ENCODE measurements around the gene GPR3.
"Not testable (repeated sequence)": the region's sequence is repeated elsewhere in the genome, so short reads cannot be mapped to it uniquely, and the experiment has no call there.

The GPR3 gene

DNA sequence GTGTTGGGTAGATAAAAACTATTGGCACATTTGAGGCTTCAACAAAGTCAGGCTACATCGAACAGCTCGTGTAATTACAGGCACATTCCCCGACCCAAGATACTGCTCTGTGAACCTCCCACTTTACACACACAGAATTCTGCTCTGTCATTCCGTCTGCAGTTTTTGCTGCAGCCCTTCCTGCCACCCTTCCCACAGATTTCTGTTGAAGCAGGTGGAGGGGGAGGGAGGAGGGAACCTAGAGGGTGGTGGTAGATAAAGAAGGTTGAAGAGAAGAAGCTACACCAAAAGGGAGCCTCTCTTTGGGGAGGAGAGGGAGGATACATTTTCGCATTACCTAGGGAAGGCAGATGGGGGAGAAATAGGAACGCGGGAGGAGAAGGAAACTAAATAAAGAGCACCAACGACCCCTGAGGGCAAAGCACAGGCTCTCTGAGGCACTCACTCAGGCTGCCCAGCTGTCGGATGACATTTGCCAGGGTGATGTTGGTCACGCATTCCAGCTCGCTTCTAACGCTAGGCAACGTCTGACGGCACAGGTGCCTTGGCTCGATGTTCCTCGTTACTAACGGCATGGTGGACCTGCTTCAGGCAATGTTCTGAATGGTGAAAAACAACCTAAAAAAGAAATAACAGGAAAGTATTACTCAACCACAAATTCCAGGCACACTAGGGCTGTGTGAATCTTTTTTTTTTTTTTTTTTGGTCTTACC, 36.0 kb downstream of the GPR3 start:
- peak; percentile 33 to 49 for DNase-seq

DNA sequence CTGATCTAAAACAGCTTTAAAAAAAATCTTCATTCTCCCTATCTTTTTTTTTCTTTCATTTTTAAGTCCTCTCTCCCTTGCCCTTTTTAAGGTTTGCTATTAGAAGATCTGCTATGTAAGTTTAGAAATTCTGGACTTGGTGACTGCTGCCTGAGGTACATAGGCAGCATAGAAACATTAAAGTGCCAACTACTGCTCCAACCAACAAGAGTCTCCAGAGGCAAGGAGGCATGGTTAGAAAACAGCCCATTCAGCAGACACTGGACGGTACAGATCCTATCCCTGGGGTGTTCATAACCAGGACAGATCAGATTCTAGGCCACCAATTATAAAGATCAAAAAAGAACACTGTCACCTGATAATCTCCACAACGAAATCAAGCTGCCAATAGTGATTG, 36.6 kb downstream of the GPR3 start:
- DNase-seq, result no peak

DNA sequence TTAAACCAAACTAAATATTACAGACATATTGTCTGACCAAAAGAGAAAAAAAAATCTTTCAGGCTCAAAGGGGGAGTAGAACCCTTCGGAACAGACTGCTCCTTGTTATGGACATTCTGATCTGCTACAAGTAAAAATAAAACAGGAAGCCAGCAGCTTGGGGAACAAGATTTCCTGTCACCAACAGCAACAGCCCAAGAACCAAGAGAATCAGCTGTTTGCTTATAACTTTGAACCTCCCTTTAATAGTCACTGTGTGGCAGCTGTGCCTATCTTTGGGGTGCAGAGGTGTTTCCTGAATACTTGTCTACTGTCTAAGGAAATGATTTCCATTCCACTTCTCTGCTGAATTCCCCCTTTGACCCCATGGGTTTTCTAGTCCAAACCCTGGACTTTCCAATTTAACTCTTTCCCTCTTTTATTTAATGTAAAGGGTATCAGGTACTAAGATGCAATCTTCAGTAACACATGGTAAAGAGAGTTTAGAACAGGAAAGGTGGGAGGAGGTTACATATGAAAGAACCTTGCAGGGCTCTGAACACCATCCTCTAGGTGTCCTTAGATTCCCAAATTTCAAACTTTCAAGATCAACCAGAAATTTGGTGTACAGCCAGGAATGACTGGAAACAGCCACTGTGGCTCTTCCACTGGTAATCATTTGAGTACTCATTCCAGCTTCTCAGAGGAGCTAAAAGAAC, 38.6 kb downstream of the GPR3 start:
- no peak for DNase-seq

DNA sequence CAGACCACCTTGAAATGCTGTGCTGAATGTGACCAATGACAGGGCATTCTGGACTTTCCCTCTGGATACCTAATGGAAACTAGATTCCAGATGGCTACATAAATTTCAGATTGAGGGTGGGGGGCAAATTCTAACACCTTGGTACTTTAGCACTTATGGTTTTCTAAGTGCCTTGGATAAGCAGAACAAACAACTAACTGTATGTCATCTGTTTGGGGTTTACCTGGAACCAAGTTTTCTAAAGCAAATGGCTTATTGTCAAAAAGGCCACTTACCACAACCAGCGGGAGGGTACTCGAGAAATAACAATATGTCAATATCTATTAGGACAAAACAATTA, 39.1 kb downstream of the GPR3 start:
- DNase-seq, result no peak

DNA sequence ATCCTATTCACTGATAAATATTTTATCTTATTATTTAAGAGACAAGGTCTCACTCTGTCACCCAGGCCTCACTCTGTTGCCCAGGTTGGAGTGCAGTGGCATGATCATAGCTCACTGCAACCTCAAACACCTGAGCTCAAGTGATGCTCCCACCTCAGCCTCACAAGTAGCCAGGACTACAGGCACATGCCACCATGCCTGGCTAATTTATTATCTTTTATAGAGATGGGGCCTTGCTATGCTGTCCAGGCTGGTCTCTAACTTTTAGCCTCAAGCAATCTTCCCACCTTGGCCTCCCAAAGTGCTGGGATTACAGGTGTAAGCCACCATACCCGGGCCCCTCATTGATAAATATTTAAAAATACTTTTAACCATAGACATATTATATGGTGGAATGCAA, 40.3 kb downstream of the GPR3 start:
- not testable (repeated sequence) for DNase-seq

DNA sequence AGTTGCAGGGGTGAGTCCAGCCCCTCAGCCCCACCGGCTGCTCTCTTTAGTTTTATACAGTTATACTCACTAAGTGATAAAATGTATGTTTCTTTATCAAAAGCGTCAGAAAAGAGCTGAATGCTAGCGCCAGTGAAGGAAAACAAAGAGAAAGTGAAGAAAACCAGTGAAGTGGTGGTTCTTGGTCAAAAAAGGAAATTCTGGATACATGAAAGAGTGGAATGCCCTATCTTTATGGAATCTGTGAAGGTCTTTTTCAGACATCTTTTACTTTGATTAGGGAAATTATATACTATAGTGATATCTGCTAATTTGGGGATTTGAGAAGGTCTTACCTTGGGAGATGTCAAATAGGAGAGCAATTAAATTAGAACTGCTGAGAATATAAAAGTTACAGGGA, 41.3 kb downstream of the GPR3 start:
- no peak for DNase-seq

DNA sequence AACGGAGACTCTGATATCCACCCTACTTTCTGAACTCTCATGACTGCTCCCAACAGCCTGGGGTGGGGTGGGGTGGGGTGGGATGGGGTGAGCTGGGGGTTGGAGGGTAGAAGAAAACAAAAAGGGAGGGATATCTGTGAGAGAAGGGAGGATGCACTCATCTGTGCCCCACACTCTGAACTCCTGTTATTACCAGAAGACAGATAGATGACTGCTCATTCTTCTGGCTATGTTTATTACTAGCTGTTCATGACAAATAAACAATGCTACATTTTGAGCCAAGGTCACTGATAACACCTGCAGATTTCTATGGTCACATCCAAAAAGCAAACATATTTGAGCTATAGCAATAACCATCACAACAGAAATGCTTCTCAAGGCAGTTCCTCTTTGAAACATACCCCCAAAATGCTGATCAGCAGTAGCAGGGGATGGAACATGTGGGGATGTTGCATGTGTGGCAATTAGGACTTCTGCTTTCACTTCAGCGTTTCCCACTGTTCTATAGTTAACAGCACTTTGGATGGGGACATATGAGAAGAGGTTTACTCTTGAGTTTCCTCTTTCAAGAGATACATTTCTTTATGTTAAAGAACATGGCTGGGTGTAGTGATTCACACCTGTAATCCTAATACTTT, 43.3 kb downstream of the GPR3 start:
- no peak for DNase-seq

DNA sequence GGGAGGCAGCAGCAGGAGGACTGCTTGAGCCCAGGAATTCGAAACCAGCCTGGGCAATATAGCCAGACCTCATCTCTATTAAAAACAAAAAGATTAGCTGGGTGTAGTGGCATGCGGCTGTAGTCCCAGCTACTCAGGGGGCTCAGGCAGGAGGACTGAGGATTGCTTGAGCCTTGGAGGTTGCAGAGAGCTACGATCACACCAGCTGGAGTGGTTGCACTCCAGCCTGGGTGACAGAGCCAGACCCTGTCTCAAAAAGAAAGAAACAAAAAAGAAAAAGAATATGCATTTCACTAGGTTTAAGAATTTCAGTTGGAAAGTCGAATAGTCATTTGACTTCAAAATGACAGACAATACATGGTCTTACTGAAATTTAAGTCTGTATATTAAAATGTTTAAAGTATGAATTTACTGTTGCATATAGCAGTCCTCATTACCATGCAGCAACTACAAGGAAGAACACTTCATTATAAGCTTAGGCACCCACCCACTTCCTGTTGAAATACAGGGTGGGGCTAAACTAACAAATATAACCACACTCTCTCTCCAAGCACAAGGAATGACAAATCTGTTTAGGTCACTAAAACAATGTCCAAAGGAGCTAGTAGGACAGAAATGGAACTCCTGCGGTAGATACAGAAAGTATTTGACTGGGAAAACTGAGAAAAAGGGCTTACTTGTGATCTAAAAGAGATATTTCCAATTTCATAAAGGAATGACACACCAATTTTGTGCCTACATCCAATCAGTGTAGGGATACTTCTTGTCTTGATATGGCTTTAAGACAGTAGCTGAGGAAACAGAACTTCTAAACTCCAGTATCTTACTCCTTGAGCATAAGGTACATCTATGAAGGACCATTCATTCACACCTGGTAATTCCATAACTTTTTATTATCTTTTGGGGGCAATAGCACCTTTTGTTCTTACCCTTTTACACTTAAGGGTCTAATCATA, 44.1 kb downstream of the GPR3 start:
- no peak for DNase-seq

DNA sequence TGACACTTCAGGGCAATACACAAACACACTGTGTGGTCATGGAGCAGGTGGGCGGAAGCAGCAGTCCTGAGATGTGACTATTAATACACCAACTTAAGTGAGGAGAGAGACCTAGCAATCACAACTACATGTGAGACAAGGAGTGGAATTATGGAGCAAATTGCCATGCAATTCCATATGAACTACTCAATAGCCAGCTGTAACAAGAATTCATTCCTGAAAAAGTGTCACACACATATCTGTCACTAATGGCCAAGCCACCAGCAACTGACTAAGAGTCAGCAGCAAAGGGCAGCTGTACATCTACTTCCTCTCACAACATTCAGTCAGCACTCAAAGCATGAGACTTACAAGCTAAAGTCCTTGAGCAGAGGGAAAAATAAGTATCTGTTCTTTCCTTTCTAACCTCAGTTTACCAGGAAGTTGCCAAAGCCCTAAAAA, 46.2 kb downstream of the GPR3 start:
- DNase-seq, result no peak

DNA sequence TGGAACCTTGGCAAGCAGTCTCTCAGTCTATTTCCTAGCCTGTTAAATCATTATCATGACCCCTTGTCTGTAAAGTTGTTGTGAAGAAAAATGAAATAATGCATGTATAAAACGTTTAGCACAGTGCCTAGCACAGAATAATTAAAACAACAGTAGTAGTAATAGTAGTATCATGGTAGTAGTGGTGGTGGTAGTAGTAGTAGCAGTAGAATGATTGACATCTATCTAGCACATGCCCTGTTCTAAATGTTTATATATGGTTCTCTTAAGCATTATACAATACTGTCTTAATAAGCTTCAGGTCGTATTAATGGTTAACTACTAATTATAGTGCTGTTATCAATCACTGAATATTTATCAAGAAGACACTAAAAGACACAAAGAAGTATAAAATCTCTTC, 46.7 kb downstream of the GPR3 start:
- DNase-seq, result no peak

DNA sequence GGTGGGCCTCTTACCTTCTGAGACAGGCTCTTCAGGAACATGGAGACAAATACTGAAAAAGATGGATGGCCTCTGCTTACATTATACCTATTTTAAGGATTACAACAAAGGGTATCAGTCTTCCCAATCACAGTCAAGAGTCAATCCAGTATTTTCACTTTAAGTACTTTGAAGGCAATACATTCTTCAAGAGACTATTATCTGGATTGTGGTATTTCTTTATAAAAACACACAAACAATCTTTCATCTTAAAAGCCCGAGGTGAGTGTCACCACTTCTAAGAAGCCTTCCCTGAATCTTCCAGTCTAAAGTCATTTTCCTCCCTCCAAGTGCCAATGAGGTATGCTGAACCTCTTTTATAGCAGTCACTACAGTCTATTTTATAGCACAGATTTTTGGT, 52.2 kb downstream of the GPR3 start:
- DNase-seq, result no peak

Measured in activated CD4-positive, alpha-beta T cell treated with anti-CD3 and anti-CD28 coated beads, Interleukin-2, amount 50 U/mL, for 48 hours (primary cell).